ENCODE data around the gene SLC27A2. TPM values are rescaled to one million over a fixed set of nuclear protein-coding genes. Genes with fewer than 3 reads are reported as not detected.
"Not testable (repeated sequence)": the region's sequence is repeated elsewhere in the genome, so short reads cannot be mapped to it uniquely, and the experiment has no call there.

The SLC27A2 gene
- 0.22 TPM for polyA plus RNA-seq (2012; ENCODE audit: low read depth, missing spikeins)

GRCh38 chr15:50181969-50182218 is at the start of gene SLC27A2:
Gene SLC27A2 (plus strand): TSS chr15:50182196. CDS start chr15:50182428, 232 bp downstream.
- TF ChIP-seq PAX5 (IDR thresholded peaks at IDR 0.05; ENCODE audit: insufficient read depth, low read length, severe bottlenecking) (no peak), POU2F2 (IDR thresholded peaks at IDR 0.05; ENCODE audit: low read depth, low read length) (no peak), SPI1 (IDR thresholded peaks at IDR 0.05; ENCODE audit: low read depth, low read length) (no peak), POLR2AphosphoS5 (IDR thresholded peaks at IDR 0.05; ENCODE audit: low read depth, low read length) (no peak), TAF1 (IDR thresholded peaks at IDR 0.05; ENCODE audit: low read depth, low read length) (no peak), POLR2A (IDR thresholded peaks at IDR 0.05; ENCODE audit: low read depth, low read length) (no peak)
- peak; percentile 9 for FAIRE-seq
- no peak for DNase-seq (ENCODE audit: insufficient read length, low spot score)

GRCh38 chr15:50132251-50132984 is 49.6 kb upstream of the SLC27A2 start:
- not testable (repeated sequence) for FAIRE-seq; DNase-seq (ENCODE audit: insufficient read length, low spot score)

- TF ChIP-seq TAF1 (IDR thresholded peaks at IDR 0.05; ENCODE audit: low read depth, low read length) (no peak), POLR2AphosphoS5 (IDR thresholded peaks at IDR 0.05; ENCODE audit: low read depth, low read length) (no peak), PAX5 (IDR thresholded peaks at IDR 0.05; ENCODE audit: insufficient read depth, low read length, severe bottlenecking) (no peak), POLR2A (IDR thresholded peaks at IDR 0.05; ENCODE audit: low read depth, low read length) (no peak), POU2F2 (IDR thresholded peaks at IDR 0.05; ENCODE audit: low read depth, low read length) (no peak), SPI1 (IDR thresholded peaks at IDR 0.05; ENCODE audit: low read depth, low read length) (no peak)
- no peak for FAIRE-seq
- DNase-seq (ENCODE audit: insufficient read length, low spot score) = no peak
Measured at GRCh38 chr15:50134524-50135024, 47.4 kb upstream of the SLC27A2 start.

GRCh38 chr15:50135031-50135551 is 46.9 kb upstream of the SLC27A2 start:
- FAIRE-seq = no peak
- no peak for DNase-seq (ENCODE audit: insufficient read length, low spot score)
- TF ChIP-seq POLR2A (IDR thresholded peaks at IDR 0.05; ENCODE audit: low read depth, low read length) = no peak
- TF ChIP-seq SPI1 (IDR thresholded peaks at IDR 0.05; ENCODE audit: low read depth, low read length) = no peak
- no peak for TF ChIP-seq PAX5 (IDR thresholded peaks at IDR 0.05; ENCODE audit: insufficient read depth, low read length, severe bottlenecking)
- TF ChIP-seq POLR2AphosphoS5 (IDR thresholded peaks at IDR 0.05; ENCODE audit: low read depth, low read length) = no peak
- TF ChIP-seq TAF1 (IDR thresholded peaks at IDR 0.05; ENCODE audit: low read depth, low read length) = no peak
- no peak for TF ChIP-seq POU2F2 (IDR thresholded peaks at IDR 0.05; ENCODE audit: low read depth, low read length)

GRCh38 chr15:50137330-50137761 is 44.6 kb upstream of the SLC27A2 start:
- no peak for FAIRE-seq

GRCh38 chr15:50137893-50138292 is 44.1 kb upstream of the SLC27A2 start:
- FAIRE-seq (no peak), DNase-seq (ENCODE audit: insufficient read length, low spot score) (no peak)
- TF ChIP-seq TAF1 (IDR thresholded peaks at IDR 0.05; ENCODE audit: low read depth, low read length) = no peak

More at GRCh38 chr15:50137330-50137761, 44.6 kb upstream of the SLC27A2 start:
- no peak for DNase-seq (ENCODE audit: insufficient read length, low spot score)
- TF ChIP-seq PAX5 (IDR thresholded peaks at IDR 0.05; ENCODE audit: insufficient read depth, low read length, severe bottlenecking) (no peak), POLR2A (IDR thresholded peaks at IDR 0.05; ENCODE audit: low read depth, low read length) (no peak), SPI1 (IDR thresholded peaks at IDR 0.05; ENCODE audit: low read depth, low read length) (no peak), POLR2AphosphoS5 (IDR thresholded peaks at IDR 0.05; ENCODE audit: low read depth, low read length) (no peak), POU2F2 (IDR thresholded peaks at IDR 0.05; ENCODE audit: low read depth, low read length) (no peak), TAF1 (IDR thresholded peaks at IDR 0.05; ENCODE audit: low read depth, low read length) (no peak)

GRCh38 chr15:50138391-50138790 is 43.6 kb upstream of the SLC27A2 start:
- no peak for TF ChIP-seq POU2F2 (IDR thresholded peaks at IDR 0.05; ENCODE audit: low read depth, low read length)
- TF ChIP-seq POLR2AphosphoS5 (IDR thresholded peaks at IDR 0.05; ENCODE audit: low read depth, low read length) = no peak
- TF ChIP-seq PAX5 (IDR thresholded peaks at IDR 0.05; ENCODE audit: insufficient read depth, low read length, severe bottlenecking) = no peak
- TF ChIP-seq SPI1 (IDR thresholded peaks at IDR 0.05; ENCODE audit: low read depth, low read length) = no peak
- no peak for TF ChIP-seq TAF1 (IDR thresholded peaks at IDR 0.05; ENCODE audit: low read depth, low read length)
- no peak for TF ChIP-seq POLR2A (IDR thresholded peaks at IDR 0.05; ENCODE audit: low read depth, low read length)
- FAIRE-seq (no peak), DNase-seq (ENCODE audit: insufficient read length, low spot score) (no peak)

- no peak for DNase-seq (ENCODE audit: insufficient read length, low spot score)
- FAIRE-seq = no peak
- TF ChIP-seq POLR2A (IDR thresholded peaks at IDR 0.05; ENCODE audit: low read depth, low read length) (no peak), SPI1 (IDR thresholded peaks at IDR 0.05; ENCODE audit: low read depth, low read length) (no peak)
Measured at GRCh38 chr15:50140098-50140497, 41.9 kb upstream of the SLC27A2 start.

- FAIRE-seq (no peak), DNase-seq (ENCODE audit: insufficient read length, low spot score) (no peak)
- TF ChIP-seq POLR2A (IDR thresholded peaks at IDR 0.05; ENCODE audit: low read depth, low read length) (no peak), PAX5 (IDR thresholded peaks at IDR 0.05; ENCODE audit: insufficient read depth, low read length, severe bottlenecking) (no peak)
Measured at GRCh38 chr15:50140983-50141382, 41.0 kb upstream of the SLC27A2 start.

- FAIRE-seq (no peak), DNase-seq (ENCODE audit: insufficient read length, low spot score) (no peak)
- TF ChIP-seq POU2F2 (IDR thresholded peaks at IDR 0.05; ENCODE audit: low read depth, low read length) (no peak), SPI1 (IDR thresholded peaks at IDR 0.05; ENCODE audit: low read depth, low read length) (peak; percentile 57)
Measured at GRCh38 chr15:50141856-50142255, 40.1 kb upstream of the SLC27A2 start.
